ENCODE data around the gene ATP2B3. TPM values are rescaled to one million over a fixed set of nuclear protein-coding genes. Genes with fewer than 3 reads are reported as not detected.
A peak's percentile ranks its signal among the peaks of the same experiment; 100 is the strongest.

ATP2B3 gene
- total and polyA plus RNA-seq, 9 of the 15 experiments (the other 6 are each of a cell fraction or from before 2014, with no cell fraction given) = 0.04 TPM; not detected in 8

GRCh38 chrX:153609917-153610835 is 92.7 kb downstream of the ATP2B3 start (continued):
- TF ChIP-seq FOXO4 (CRISPR knock-in tag; IDR thresholded peaks at IDR 0.05) (no peak), ZC3H4 (CRISPR knock-in tag; IDR thresholded peaks at IDR 0.05; ENCODE audit: borderline replicate concordance) (no peak), ZNF778 (CRISPR knock-in tag; IDR thresholded peaks at IDR 0.05) (no peak), ZNF143 (CRISPR knock-in tag; IDR thresholded peaks at IDR 0.05) (0 out of 2 replicates have a peak, but pooled peaks have one; percentile 54), ZNF551 (CRISPR knock-in tag; IDR thresholded peaks at IDR 0.05) (no peak), SMARCE1 (IDR thresholded peaks at IDR 0.05) (no peak), ZNF511 (CRISPR knock-in tag; IDR thresholded peaks at IDR 0.05) (peak; percentile 98), RFX5 (IDR thresholded peaks at IDR 0.05; ENCODE audit: low read depth, low read length) (no peak), OTX1 (CRISPR knock-in tag; IDR thresholded peaks at IDR 0.05) (no peak), JUN (IDR thresholded peaks at IDR 0.05; ENCODE audit: borderline replicate concordance, low read depth, low read length) (no peak; the same call in 1 of the 2 replicates), JUN (CRISPR knock-in tag; IDR thresholded peaks at IDR 0.05; ENCODE audit: borderline replicate concordance) (no peak), ZNF407 (IDR thresholded peaks at IDR 0.05; ENCODE audit: low read depth) (no peak), BACH1 (tag; IDR thresholded peaks at IDR 0.05) (no peak), SUPT5H (IDR thresholded peaks at IDR 0.05) (no peak), ELF1 (tag; IDR thresholded peaks at IDR 0.05) (no peak), EP300 (IDR thresholded peaks at IDR 0.05; ENCODE audit: low read length) (no peak)
- TF ChIP-seq, protein P1, sequence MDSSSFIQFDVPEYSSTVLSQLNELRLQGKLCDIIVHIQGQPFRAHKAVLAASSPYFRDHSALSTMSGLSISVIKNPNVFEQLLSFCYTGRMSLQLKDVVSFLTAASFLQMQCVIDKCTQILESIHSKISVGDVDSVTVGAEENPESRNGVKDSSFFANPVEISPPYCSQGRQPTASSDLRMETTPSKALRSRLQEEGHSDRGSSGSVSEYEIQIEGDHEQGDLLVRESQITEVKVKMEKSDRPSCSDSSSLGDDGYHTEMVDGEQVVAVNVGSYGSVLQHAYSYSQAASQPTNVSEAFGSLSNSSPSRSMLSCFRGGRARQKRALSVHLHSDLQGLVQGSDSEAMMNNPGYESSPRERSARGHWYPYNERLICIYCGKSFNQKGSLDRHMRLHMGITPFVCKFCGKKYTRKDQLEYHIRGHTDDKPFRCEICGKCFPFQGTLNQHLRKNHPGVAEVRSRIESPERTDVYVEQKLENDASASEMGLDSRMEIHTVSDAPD (CRISPR knock-in tag; IDR thresholded peaks at IDR 0.05) = no peak

Data from K562 (cell line).